Right lobe of liver (tissue), 4 donors: Measurements from ENCODE around the gene GSTCD.

ENCODE experiments used
- POLR2A ChIP-seq: fragments of 450-650 bp; IDR thresholded peaks from one replicate; pipeline ENCODE4 v1.6.1; 2017; ENCODE audit warnings: antibody characterized with exemption, mild to moderate bottlenecking
- TF ChIP-seq, protein P1 (sequence below), 4 donors: fragments of 200-600 bp in 3 of 4; fragments of 450-650 bp in 1 of 4; IDR thresholded peaks; one replicate each; pipeline versions ENCODE4 v1.5.1 to v1.8.0; 2016 to 2022; ENCODE audit warnings: antibody characterized with exemption in 4 of 4, mild to moderate bottlenecking in 2 of 4
- donor health status: DM: no; HTN: no; CAD: no.
- donor health status: DM: no; HTN: no; CAD: no.
- donor health status: DM: no; HTN: yes; CAD: no.

GRCh38 chr4:105780176-105780575, 71.6 kb downstream of the GSTCD start:
- TF ChIP-seq, protein P1, sequence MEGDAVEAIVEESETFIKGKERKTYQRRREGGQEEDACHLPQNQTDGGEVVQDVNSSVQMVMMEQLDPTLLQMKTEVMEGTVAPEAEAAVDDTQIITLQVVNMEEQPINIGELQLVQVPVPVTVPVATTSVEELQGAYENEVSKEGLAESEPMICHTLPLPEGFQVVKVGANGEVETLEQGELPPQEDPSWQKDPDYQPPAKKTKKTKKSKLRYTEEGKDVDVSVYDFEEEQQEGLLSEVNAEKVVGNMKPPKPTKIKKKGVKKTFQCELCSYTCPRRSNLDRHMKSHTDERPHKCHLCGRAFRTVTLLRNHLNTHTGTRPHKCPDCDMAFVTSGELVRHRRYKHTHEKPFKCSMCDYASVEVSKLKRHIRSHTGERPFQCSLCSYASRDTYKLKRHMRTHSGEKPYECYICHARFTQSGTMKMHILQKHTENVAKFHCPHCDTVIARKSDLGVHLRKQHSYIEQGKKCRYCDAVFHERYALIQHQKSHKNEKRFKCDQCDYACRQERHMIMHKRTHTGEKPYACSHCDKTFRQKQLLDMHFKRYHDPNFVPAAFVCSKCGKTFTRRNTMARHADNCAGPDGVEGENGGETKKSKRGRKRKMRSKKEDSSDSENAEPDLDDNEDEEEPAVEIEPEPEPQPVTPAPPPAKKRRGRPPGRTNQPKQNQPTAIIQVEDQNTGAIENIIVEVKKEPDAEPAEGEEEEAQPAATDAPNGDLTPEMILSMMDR (IDR thresholded peaks at IDR 0.05): no peak
- no peak for TF ChIP-seq POLR2A
